ENCODE measurements around the gene TMEM218.

Gene TMEM218

DNA sequence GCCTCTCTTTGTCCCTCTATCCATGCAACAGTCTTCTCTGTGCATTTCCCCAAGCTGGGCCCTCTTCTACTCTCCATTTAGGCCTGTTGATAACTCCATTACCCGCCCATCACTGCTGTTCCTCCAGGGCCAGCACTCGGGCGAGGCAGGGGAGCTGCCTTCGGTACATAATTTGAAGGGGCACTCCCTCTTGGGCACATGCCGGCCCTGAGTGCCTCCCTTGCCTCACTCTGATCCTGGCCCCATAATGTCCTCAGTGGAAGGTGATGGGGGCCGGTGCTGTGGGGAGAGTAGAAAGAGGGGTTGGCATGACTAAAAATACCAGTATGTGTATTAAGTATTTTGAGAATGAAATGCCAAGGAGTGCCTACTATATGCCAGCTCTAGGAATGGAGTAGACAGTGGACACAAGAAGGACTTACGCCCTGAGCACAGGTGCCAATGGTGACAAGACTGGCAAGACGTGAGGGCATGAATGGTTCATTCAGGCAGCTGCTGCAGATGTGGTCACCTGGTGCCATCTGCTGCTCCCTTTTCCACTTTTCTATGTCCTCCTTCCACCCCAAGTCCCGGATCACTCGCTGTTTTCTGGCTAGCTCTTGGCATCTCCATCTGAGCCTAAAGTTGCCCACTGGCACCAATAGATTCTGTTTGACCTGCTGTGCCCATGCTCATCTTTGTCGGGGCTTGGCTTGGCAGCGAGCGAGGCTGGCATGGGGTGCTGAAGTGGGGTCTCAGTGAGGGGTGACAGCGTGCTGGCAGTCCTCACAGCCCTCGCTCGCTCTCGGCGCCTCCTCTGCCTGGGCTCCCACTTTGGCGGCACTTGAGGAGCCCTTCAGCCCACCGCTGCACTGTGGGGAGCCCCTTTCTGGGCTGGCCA lies 22.6 kb downstream of the TMEM218 start:
- DNase-seq, result no peak

DNA sequence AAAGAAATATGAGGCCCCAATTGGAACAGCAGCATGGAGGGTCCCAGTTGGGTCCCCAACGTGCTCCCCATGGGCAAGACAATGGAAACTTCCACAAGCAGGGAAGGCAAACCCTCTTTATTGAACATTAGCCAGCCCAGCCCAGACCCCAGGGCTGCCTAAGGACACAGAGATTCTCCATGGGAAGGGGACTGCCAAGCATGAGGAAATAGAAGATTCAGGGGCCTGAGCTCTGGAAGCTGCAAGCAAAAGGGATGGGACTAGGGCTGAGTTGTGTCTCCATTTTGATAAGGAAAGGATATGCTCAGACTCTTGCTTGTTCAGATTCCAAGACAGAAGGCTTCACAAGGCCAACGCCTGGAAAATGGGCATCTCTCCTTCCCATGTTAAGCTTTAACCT lies 23.3 kb downstream of the TMEM218 start:
- no peak for DNase-seq

DNA sequence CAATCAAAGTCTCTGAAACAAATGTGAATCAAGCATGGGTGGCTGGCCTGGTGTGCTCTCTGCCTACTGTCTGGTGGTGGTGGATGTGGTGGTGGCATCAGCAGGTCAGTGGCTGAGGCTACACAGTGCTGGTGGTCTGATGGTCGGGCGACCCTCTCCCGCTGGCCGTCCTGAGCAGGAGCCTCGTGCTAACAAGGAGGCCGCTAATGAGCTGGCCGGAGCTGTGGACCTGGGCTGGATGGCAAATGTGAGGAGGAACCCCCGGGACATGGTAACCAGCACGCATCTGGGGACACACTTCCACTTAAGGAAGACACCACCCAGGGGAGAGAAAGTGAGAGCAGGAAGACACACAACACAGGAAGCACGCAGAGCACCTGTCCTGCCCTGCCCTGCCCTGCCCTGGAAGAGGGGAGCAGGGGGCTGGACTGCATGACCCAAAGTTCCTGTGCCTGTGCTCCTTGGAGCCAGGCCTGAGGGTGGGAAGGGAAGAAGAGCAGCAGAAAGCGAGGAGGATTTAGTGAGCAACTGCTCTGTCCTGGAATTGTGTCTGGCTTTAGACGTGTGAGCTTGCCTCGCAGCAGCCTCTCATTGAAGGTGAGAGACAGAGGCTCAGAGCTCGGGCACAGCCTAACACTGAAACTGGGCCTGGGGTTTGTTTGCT lies 24.7 kb downstream of the TMEM218 start:
- DNase-seq, result no peak

DNA sequence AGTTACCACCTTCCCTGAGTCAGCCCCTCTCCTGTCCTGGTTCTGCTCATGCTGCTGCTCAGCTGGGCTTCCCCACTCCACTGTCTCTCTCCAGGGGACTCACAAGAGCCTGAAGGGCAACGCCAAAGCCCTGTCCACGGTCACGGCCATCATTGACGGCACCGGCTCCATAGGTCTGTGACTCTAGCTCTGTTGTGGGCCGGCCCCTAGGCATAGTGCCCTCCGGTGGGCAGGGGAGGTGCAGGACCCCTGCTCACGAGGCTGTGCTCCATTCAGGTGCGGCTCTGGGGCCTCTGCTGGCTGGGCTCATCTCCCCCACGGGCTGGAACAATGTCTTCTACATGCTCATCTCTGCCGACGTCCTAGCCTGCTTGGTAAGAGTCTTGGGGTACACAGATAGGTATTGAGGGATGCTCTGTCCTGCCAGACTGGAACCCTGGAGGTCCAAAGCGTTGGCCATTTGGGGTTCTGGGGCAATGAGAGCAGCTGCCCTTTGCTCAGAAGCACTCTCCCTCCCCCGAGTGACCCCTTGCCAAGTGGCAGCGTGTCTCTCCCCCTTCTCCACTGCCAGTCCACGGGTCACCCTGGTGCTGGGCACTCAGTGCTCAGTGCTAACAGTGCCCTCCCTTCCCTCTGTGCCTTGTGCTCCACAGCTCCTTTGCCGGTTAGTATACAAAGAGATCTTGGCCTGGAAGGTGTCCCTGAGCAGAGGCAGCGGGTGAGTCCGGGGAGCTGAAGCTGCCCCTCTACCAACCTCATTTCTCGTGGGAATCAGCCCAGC lies 25.9 kb downstream of the TMEM218 start:
- DNase-seq, result no peak

DNA sequence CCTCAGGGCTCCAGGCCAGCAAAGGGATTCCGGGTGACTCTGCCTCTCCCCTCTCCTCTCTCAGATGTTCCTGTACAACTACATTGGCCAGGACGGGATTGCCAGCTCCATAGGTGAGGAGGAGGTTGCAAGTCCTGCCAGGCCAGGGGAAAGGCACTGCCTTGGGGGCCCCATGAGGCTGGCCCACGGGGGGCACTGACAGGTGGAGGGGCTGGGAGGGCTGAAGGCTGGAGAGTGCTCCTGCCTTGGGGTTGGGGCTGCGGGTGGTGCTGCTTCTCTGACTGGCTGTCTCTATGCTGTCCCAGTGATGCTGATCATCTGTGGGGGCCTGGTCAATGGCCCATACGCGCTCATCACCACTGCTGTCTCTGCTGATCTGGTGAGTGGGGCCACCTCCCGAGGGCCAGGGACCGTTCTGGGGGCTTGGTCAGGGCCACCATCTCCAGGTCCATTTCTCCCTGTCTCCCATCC lies 26.6 kb downstream of the TMEM218 start:
- no peak for DNase-seq

DNA sequence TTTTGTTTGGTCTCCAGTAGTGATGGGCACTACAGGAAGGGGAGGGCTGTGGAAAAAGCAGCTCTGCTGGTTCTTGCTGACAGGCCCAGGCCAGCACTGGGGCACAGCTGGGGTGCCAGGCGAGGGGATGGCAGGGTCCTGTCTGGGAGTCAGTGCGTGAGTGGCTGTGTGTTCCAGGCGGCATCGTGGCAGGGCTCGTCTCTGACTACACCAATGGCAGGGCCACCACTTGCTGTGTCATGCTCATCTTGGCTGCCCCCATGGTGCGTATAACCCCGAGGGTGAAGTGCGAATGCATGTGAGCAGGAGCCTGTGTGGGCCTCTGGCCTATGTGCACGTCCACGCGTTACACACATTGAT lies 27.4 kb downstream of the TMEM218 start:
- no peak for DNase-seq

DNA sequence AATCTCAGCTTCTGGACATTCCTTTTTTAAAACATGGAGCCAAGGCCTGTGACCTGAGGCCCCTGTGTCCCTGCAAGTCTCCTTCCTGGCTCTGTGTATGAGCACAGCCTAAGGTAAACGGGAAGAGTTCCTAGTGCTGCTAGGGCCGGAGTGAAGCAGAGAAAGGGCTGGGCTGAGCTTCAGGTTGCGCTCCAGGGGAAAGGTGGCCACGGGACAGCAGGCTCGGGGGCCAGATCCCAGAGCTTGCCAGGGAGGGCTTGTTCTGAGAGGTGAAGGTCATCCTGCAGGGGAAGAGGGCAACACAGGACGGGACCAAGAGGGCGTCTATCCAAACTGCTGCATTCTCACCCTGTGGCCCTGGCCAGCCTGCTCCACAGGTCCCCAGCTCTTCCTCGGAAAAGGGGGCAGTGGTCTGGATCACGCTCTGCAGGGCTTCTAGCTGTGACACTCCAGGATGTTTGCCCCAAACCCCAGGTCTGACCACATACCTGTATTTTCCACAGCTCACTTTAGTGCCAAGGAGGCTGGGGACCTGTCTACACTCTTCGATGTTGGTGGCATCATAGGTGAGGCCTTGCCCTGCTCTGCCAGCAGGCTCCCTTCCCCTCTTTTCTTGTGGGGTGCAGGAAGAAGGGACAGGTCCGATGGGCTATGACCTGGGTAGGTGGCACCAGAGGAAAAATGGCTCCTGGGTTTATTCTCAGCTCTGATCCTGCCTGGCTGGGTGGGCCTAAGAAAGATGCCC lies 27.9 kb downstream of the TMEM218 start:
- DNase-seq, result no peak

DNA sequence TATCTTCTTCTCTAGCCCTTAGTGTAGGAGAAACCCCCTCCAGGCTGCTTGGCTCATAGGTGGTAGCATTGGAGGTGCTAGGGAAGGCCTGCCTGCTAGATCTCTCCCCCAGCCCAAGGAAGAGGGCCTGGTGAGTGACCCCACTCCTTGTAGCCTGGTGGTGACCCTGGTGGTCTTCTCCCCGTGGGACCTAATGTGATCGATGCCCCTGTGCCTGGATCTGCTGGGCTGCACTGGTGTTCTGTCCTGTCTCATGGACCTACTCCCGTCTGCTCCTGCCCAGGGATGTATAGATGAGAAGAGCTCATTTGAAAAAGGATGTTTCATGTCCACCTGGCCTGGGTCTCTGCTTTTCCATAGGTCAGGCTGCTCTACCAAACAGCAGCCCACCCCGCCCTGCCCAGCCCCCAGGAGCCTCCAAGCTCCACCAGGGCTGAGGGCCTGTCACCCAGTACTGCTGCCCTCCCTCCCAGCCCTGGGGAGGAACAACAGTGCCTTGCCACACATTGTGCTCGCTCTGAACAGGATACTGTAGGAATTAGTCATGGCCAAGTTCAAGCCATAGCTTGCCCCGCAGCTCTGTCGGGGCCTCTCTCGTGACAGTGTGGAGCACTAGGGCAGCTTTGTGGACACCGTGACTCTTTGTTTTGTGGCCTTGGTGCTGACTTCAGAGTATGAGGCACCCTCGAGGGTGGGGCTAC lies 28.7 kb downstream of the TMEM218 start:
- no peak for DNase-seq

DNA sequence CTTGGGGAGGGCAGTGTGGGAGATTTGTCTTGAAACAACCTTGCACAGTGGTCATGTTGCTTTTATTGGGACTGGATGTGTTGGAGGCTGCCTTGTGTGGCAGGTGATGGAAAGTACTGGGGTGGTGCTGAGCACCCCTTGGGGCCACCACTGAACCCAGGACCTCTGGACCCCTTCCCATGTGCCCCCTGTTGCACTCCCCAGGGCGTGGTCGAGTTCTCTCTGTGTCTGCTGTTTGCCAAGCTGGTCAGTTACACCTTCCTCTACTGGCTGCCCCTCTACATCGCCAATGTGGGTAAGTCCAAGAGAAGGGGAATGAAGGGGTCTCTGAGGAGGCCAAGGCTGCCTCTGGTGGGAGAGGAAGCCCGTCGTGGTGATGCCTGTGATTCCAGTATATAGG lies 29.4 kb downstream of the TMEM218 start:
- no peak for DNase-seq

DNA sequence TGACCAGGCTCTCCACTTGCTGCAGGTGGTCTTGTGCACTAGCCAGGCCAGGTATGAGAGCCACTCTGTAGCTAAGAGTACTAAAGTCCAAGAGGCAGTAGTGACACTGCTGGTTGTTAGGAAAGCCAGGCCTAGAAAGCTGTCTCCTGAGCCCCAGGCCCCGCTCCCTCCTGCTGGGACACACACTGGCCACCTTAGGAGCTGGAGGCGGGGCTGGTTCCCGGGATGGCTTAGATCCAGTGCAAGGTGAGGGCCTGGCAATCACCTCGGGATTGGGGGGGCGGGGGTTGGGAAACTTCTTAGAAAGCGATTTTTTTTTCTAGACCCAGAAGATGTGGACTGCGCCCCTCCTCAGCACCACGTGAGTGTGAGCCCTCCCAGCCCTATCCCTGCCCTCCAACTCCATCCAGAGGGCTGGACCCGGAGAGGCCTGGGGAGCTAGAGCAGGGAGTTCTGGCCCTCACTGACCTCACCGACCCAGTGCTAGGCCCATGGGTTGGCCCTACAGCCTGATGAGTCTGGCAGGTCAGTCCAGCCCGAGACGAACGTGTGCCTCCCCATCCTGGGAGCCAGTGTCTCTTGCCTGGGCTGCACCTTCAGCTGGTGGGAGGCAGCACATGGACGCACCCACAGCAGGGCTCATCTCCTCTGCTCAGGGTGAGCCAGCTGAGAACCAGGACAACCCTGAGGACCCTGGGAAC lies 30.2 kb downstream of the TMEM218 start:
- no peak for DNase-seq

DNA sequence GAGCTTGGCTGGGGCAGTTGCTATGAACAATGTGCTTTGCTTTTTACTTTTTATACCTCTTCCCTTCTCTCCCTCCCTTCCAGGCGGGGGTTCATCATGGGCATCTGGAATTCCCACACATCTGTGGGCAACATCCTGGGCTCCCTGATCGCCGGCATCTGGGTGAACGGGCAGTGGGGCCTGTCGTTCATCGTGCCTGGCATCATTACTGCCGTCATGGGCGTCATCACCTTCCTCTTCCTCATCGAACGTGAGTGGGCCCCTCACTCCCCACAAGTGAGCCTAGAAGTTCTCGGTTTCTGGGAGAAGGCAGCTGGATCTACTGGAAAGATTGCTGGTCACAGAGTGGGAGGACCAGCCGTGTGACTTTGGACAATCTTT lies 30.9 kb downstream of the TMEM218 start:
- DNase-seq, result no peak

DNA sequence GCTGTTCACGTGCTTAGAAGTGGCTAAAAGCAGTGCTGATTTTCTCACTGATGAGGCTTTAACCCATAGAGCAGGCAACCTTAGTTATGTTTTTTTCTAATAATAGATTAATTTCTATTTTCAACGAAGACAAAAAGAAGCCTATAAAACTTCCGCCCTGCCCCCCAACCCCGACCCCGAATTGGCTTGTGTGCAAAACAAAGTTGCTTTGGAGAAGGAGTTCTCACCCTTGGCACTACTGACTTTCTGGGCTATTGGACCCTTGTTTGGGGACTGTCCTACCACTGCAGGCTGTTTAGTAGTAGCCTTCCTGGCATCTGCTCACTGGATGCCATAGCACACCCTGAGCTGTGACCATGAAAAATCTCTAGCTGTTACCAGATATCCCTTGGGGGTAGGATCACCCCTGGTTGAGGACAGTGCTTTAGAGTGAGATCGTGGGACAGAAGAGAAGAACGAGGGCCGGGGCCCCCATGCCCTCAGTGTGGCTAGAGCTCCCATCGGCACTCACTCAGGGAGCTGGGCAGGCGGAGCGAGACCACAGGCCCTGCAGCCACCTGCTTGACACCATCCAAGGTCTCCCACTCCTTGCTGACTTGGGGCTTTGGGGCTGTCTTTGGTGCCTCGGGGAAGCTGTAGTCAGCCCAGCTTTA lies 31.4 kb downstream of the TMEM218 start:
- DNase-seq, result no peak

DNA sequence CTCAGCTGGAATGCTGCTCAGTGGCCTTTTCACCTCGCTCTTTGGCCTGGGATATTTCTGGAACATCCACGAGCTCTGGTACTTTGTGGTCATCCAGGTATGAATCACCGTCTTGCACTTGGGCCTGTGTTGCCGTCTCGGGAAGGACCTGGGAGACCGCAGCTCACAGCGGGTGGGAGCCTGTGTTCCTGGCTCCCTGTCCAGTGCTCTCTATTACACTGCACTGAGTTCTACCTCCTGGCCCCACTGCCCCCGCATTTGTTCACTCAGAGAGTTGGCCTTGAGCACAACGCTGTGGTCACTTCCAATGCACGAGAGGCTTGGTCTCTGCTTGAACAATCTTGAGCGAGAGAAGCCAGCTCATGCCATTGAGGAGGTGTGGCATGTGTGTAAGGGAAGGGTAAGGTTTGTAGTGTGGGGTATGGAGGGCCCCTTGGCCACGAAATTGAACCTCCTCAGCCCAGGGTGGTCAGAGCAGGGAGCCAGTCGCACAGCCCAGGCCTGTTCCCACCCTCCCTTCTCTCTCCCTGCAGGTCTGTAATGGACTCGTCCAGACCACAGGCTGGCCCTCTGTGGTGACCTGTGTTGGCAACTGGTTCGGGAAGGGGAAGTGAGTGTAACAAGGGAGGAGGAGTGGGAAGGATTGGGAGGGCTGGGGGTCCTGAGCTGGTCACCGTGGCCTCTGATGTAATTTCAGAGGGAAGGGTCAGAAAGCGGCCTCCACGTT lies 32.1 kb downstream of the TMEM218 start:
- no peak for DNase-seq

DNA sequence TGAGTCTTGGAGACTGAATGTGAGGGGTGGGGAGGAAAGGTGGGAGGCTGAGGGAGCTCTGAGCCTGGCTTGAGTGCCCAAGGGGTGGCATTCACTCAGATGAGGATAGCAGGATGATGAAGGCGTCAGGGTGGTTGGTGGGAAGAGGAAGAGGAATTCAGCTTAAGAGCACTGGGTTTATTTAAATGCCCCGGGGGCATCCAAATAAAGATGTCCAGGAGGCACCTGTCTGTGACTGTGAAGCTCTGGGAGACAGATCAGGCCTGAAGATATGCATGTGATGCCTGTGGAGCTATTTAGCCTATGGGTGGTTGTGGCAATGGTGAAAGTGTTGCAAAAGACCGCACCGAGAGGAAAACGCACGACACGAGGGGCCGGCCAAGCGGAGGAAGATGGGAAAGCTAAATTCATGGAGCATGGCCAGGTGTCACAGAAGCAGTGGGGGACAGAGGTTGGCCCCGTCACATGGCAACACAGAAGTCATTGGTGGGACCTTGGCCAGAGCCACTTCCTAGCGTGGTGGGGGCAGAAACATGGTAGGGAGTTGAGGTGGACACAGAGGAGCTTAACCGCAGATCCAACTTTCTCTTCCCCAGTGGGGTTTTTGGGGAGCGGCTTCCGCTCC lies 32.8 kb downstream of the TMEM218 start:
- no peak for DNase-seq

DNA sequence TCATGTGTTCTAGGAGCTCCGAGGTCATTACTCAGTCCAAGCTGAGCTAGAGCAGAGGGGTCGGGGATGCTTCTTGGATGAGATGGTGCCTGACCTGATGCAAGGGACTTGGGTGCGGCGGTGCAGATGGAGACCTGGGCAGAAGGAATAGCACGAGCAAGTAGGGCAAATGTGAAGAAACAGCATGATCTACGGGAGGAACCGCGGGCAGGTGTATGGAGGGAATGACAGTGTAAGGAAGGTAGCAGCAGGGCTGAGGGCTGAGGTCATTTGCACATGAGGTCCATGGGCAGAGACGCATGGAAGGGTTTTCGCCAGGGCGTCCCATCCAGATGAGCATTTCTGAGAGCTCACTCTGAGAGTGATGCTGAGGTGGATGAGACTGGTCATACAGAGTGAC lies 33.4 kb downstream of the TMEM218 start:
- DNase-seq, result no peak

DNA sequence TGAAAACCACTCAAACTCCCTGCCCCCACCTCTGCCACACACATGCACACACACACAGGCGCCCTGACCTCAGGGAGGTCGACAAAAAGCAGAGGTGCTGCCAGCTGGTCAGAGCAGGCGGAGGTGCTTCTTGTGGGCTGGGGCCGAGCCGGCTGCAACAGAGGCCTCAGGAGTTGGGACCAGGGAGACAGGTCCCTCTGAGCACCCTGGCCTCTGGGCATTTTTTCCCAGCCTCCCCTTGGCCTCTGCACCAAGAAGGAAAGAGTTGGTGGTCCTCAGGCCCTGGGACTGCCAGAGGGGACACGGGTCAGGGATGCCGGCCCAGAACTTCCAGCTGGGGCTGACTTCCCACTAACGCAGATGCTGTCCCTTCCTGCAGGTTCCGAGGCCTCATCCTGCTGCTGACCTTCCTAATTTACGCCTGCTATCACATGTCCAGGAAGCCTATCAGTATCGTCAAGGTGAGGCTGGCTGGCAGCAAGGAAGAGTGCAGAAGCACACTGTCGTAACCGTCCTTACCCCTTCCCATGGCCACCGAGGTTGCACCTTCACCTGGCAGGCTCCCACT lies 35.0 kb downstream of the TMEM218 start:
- DNase-seq, result no peak

DNA sequence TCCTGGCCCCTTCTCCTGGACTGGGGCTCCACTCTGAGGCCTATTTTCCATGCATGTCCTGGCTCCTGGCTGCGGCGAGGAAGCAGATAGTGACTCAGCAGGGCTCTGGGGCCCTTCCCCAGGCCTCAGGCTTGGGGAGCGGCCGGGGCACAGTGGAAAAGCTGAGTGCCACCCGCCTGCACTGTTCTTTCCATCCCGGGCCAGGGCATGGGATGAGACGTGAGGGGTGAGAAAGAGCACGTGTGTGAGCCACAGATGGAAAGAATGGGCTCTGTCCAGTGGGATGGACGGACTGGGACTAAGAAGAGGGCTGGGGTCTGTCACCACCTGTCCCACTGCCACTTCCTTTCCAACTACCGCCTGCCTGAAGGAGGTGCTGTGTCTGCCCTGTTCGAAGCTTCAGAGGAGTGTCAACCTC lies 35.5 kb downstream of the TMEM218 start:
- no peak for DNase-seq

DNA sequence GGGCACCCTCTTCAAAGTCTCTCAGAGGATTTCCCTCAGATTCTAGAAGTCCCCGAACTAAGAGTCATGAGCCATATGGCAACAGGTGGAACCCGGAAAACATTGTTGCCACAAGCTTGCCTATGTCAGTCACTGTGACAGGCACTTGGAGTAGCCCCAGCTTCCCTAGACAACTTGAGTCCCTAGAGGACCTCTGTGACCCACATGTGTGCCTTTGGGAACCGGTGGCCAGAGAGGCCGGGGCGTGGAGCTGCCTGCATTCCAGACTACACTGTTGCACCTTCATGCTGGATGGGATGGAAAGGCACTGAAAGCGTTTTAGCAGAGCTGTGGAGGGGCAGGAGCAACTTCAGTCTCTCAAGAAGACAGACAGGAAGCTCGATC lies 36.2 kb downstream of the TMEM218 start:
- no peak for DNase-seq

DNA sequence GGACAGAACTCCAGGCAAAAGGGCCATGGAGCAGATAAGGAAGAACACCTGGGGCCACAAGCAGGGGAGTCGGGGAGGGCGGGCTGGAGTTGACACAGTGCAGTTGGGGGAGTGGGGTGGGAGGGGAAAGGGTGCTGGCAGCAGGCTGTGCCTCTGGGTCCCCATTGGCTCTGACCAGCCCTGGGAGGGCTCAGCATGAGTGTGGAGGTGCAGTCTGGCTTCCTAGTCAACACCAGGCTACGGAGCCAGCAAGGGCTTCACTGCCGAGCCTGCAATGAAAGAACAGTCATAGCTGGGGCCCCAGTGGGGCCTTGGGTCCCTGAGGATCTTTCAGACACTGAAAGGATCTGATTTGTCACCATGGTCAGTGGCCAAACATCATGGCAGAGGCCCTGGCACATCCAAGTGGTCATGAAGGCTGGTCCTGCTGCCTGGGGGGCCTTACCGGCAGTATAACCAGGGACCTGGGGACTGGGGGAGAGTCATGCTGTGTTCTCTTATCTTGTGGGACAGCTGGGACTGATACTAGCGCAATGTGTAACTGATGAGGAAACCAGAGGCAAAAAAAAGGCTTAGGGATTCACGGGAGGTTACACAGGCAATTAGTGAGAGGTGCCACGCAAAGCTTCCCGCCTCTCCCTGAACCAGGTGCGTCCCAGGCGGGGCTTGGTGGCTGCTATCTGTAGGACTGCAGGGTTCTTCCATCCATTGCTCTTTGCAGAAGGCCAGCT lies 36.8 kb downstream of the TMEM218 start:
- DNase-seq, result no peak
